Stimulated activated CD4-positive, alpha-beta T cell treated with anti-CD3 and anti-CD28 coated beads, Interleukin-1b, Interleukin-23, amount 100 ng/mL, for 1 hour (primary cell): ENCODE measurements around the gene PDSS2.
"Not testable (repeated sequence)": the region's sequence is repeated elsewhere in the genome, so short reads cannot be mapped to it uniquely, and the experiment has no call there.

ENCODE experiments used
- DNase-seq, 2 donors: peaks; one replicate each; pipeline ENCODE4 v3.0.0-alpha.2; 2020; ENCODE audit warnings: low read depth in 2 of 2

The PDSS2 gene

DNA sequence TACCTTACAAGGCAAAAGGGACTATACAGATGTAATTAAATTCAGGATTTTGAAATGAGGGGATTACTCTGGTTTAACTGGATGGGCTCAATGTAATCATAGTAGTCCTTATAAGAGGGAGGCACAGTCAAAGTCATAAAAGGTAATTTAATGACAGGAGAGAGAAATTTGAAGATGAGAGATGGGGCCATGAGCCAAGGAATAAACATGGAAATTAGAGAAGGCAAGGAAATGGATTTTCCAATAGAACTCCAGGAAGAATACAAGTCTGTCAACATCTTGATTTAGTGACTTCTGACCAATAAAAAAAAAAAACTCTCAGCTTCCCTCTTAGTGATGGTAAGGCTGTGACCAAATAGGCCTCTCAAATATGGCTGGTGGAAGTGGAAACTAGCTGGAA is 242.1 kb downstream of the PDSS2 start:
- no peak for DNase-seq

DNA sequence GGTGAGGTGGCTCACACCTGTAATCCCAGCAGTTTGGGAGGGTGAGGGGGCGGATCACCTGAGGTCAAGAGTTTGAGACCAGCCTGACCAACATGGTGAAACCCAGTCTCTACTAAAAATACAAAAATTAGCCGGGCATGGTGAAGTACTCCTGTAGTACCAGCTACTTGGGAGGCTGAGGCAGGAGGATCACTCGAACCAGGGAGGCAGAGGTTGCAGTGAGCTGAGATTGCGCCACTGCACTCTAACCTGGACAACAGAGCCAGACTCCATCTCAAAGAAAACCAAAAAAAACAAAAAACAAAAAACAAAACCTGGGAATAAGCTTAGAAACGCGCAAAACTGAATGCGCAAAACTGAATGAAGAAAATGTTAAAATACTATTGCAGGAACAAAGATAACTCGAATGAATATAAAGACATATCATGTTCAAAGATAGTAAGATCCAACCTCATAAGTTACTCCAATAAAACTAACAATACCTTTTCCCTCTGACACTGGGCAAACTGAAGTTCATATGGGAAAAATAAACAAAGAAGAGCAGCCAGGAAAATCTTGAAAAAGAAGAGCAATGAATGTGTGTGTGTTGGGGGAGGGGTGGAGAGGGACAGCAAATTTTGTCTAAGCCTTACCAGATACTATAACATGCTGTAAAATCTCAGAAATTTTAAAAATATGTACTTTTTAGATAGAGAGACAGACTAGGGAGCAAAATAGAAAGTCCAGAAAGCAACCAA is 243.0 kb downstream of the PDSS2 start:
- DNase-seq: no peak

DNA sequence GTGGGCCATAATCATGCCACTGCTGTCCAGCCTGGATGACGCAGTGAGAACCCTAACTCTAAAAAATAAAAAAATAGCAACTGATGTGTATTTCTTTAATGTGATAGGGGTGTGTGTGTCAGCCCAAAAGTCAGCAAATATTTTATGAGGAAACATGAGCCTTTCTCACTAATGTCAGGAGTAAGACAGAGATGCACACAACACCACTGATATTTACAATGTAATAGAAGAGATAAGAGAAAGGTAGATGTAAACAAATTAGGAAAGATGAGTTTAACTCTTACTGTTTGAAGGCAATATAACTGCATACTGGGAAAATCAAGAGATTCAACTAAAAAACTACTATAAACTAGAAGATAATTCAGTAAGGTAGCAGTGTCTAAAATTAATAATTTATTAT is 244.0 kb downstream of the PDSS2 start:
- no peak for DNase-seq

DNA sequence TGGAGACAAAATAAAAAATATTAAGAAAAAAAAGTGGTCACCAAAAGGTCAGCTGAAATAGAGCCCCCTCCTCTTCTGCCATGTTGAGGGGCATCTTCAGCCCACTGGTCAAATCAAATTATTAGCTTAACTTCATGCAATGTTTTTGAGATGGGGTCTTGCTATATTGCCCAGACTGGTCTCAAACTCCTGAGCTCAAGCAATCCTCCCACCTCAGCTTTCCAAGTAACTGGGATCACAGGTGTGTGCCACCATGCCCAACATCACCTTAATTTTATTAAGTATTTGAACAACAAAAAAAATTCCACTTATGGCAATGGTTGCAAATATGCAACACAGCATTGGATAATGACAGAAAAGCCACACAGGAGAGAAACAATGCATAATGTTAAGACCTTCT is 244.7 kb downstream of the PDSS2 start:
- no peak for DNase-seq

DNA sequence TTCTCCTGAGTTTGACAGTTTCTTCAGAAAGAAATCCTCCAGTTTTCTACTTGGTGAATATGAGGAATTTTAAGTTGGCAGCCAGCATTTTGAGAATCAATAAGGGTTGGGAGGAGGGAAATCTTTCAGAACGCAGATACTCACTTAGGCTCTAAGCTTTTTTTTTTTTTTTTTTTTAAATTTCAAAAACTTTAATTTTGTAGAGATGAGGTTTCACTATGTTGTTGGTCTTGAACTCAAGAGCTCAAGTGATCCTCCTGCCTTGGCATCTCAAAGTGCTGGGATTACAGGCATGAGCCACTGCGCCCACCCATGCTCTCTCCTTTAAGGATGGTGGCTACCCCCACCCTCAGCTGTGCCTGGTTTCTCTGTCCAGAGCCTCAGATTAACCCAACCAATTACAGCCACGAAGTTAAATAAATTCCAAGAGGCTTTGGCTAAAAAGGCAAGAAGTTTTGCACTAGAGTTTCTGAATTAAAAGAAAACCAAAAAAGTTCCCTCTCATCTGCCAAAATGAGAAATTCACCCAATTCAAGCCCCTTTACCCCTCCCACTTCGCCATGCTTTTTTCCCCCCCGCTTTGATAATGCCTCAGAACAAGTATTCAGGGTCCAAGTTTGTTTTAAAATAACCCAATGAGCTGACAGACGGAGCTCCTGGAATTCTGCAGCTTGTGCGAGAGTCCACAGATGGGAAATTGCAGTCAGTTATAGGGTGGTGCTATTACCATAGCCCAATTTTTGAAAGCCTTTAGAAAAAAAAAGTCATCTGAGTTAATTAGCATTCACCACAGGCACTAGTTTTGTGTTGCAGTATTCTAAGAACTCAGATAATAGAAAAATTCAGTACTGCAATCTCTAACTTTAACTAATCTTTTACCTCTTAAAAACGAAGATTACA is 249.7 kb downstream of the PDSS2 start:
- DNase-seq: no peak

DNA sequence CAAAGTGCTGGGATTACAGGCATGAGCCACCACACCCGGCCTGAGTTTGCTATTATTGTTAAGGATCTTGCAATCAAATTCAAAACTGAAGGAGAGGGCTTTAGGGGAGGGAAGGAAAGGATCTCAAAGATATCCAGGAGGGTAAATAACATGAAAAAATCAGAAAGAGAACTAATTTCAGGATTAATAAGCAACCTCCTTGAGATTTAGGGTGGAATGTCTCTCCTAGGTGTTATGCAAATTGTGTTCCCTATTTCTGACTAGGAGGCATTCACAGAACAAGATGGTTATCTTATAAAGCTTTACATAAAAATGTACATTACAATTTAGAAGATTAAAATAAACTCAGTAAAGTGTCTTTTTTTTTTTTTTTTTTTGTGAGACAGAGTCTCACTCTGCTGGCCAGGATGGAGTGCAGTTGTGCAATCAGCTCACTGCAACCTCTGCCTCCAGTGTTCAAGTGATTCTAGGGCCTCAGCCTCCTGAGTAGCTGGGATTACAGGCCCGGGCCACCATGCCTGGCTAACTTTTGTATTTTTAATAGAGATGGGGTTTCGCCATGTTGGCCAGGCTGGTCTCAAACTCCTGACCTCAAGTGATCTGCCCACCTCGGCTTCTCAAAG is 252.0 kb downstream of the PDSS2 start:
- no peak for DNase-seq

DNA sequence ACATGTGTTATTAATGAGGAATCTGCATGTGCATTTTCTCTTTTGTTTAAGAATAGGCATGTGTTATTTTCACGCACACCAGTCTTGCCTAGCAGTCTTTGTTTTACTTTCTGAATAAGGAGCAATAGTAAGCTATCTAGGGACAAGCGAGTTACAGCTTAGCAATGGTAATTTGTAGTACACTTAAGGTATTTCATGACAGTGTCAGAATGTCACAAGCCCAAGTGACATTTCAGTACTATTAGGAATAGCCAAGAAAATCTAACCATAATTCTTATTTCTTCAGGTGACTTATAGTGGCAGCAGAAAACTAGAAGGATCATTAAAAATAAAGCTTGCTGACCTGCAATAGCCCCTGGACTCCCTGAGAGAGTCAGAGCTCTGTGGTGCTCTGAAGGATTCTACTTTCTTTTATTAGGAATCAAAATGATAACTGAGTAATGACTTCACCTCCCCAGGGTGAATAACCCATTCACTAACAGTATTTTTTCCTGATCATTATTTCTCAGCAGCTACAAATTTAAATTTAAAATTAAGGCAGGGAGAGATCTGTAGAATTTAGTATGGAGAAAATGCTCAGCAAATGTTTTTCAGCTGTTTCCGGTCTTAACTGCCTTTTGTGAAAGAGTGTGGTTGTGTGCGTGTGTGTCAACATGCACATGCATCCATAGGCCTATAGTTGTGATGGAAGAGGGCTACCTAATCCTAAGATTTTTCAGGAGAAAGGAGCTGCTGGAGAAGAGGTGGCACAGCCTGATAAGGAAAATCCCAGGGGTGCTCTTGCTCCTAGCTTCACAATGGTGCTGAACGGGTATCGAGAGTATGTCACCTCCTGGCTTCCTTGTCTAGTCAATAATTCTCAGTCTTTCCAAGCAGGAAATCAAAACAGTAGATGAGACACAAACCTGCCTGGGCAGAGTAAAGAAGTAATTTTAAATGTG is 254.0 kb downstream of the PDSS2 start:
- DNase-seq: no peak

DNA sequence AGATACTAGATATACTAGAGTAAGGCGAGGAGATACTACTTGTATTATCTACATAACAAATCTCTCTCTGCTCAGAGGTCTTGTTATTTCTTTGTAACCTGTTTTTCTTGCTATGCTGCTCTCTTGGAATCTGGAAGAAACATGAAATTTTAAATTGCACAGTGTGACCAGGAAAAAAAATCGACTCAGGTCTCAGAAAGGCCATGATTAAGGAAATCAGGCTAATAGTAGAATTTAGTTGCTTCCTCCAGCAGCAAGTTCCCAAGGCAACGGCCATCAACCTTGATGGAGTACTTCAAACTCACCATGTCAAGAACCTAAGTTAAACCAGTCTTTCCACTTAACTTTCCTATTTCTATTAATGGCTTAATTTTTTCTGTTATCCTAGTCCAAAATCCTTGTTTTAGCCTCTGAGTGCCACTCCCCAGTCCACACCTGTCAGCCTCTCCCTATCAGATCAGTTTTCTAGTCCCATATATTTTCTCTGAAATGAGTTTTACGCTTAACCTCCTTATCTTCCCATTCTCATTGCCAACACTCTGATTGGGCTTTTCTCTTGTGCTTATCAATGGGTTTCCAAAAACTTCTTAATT is 256.4 kb downstream of the PDSS2 start:
- DNase-seq: no peak

DNA sequence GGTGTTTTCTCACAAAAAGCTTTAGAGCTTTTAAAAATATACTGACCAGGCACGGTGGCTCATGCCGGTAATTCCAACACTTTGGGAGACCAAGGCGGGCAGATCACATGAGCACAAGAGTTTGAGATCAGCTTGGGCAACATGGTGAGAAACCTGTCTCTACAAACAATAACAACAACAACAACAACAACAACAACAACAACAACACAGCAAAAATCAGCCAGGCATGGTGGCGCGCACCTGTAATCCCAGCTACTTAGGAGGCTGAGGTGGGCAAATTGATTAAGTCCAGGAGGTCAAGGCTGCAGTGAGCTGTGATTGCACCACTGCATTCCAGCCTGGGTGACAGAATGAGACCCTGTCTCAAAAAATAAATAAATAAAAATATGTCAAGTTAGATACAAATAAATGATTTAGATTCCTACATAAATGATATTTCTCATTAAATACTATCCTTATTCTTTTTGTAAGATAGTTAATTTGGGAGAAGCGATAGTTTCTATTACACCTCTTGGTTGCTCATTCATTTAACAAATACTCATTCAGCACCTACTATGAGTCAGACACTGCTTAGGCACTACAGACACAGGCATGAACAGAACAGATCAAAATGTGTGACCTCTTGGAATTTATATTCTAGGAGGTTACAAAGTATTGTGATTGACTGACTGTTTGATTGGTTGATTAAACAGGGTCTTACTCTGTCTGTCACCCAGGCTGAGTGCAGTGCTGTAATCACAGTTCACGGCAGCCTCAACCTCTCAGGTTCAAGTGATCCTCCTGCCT is 260.5 kb downstream of the PDSS2 start:
- DNase-seq: no peak

DNA sequence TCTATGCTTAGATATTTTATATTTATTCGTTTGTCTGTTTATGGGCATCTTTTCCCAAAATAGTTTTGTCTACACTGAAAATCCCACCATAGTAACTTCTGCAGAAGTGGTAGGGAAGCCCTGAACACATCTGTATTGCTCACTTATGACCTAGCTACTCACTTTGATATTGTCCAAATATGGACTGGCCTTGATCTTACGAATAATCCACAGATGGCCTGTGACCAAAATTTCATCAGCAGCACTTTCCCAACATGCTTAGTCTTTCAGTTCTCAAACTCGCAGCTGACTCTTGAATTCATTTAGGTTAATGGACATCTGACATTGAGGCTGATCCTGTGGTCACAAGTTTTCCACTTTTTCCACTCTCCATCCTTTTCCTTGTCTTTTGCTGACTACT is 263.2 kb downstream of the PDSS2 start:
- DNase-seq: no peak

DNA sequence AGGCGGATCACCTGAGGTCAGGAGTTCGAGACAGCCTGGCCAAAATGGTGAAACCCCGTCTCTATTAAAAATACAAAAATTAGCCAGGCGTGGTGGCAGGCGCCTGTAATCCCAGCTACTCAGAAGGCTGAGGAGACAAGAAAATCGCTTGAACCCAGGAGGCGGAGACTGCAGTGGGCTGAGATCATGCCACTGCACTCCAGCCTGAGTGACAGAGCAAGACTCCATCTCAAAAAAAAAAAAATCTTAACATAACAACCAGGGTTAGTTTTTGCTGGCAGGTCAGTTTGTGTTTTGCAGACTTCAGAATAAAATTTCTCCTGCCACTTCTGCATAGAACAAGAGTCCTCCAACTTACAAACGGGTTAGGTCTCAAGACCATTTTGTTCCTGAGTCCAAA is 264.6 kb downstream of the PDSS2 start:
- not testable (repeated sequence) for DNase-seq

DNA sequence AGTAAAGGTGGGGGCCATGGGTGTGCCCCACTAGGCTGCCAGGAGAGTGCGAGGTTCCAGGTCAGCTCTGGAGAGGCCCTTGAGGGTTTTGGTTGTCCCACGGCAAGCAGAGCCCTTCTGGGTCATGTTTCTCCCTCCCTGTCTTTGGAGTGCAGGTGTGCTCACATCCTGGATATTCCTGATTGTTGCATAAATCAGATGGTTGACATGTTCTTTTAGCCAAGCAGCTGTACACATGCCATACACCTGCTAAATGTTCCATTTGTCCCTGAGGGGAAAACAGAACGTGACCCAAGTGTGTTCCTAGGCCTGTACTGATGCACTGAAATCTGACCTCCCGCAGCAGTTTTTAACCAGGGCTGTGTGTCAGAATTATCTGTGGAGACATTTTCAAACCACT is 266.5 kb downstream of the PDSS2 start:
- no peak for DNase-seq

DNA sequence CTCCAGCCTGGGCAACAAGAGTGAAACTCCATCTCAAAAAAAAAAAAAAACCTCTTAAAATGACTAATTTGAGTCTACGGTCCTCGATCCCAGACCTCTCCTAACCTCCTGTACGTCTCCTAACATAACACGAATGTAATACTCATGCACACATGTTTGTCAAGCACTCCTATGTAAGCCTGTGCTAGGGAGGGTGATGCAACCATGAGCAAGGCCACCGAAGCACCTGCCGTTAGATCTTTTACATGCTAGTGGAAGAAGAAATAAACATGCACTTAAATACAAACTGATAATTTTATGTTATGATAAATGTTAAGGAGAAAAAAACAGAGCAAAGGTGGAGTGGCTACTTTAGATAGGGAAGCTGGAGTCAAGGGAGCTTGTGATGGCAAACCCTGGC is 271.7 kb downstream of the PDSS2 start:
- DNase-seq: no peak

DNA sequence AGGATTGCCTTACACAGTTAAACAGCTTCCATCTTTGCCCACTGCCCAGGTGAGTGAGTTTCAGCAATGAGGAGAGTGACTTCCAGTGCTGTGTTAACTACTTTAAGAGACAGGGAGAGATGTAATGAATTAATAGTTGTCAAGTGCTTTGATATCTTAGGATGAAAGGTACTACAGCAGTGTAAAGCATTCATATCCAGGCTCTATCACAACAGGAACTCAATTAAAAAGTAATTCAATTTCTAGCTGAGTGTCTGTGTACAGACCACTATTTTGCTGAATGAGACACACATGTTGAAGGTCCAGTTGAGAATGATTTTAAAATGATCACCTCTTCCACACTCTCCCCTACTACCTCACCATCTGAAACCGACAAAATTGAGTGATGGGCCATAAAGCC is 273.3 kb downstream of the PDSS2 start:
- DNase-seq: no peak

DNA sequence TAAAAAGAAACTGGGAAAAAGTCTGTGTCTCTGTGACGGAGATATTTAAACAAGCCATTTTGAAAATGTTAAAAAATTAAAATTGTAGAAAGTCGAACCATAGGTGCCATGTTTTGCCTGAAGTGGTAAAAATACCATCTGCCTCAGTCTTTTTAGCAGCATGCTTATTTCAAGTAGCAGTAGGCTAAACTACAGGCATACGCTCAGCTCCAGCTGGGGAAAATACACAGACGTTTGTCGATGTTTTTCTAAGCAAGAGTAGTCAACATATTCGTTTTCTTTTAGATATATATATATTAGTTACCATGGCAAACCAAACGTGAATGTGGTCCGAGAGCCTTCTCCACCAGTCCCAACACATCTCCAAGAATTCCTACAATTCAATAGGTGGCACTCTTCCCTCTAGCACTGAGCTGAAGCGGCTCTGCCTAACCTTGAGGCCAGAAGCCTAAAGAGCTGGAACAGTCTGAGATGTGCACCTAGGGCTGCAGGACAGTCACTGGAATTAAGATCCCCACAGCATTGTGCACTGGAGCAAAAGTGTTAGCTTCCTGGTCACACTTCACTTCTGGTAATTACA is 273.9 kb downstream of the PDSS2 start:
- DNase-seq: no peak

DNA sequence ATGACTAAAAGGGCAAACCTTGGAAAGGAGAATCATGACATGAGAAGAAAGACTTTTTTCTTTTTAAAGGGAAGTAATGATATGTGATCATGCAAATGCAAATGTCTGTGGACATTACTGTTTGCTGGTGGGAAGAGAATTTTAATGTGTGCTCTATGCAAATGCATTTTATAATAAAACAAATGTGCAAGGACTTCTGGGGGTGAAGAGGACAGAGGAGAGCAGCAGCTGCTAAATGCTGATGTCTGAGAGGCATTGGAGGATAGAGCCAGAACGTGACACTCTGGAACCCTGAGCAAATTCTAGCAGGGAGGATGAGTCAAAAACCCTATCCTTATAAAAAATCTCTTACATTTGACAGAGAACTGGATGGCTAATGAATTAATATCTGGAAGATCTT is 274.9 kb downstream of the PDSS2 start:
- DNase-seq: no peak

DNA sequence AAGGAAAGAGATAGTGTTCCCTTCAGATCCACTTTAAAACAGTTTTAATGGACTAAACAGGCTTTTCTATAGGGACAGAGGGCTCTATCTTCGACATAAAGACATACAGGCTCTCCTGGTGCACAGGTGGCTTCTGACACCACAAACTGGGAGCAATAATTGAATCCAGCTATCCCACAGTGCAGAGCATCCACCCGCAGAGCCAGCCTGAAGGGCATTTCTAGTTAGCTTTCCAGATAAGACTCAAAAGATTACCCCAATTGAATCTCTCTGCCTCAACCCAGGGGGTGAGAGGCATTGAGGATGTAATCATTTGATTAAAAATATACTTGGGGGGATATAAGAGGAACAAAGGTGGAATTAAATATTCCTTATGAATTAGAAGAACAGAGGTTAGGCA is 279.3 kb downstream of the PDSS2 start:
- no peak for DNase-seq

DNA sequence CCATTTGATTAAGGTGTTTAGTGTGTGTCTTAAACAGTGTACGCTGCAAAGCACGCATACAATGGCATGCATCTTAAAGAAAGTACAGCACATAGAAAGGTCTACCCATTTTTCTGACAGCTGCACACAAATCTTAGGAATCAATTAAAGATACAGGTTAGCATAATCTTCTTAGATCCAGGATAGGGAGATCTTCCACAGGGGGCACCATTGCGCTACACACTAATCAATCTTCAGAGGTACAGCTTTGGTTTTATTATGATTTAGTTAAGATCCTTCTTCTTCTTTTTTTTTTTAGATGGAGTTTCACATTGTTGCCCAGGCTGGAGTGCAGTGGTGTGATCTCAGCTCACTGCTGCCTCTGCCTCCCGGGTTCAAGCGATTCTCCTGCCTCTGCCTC is 280.4 kb downstream of the PDSS2 start:
- no peak for DNase-seq

DNA sequence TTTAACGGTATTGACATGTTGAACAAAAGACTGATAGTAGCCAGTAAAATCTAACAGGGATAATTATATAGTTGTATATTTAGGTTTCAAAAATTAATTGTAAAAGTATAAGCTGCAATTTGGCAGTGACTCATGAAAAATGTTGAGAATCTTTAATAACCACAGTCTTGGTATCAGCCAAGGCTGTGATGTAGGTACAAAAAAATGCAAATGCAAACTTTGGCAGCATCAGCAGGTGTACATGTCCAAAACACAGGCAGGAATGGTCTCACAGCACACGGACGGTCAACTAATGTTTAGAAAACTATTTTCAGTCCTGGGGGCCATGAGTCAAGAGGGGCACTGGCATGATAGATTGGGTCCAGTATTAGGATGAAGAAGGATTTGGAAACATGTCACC is 285.6 kb downstream of the PDSS2 start:
- no peak for DNase-seq

DNA sequence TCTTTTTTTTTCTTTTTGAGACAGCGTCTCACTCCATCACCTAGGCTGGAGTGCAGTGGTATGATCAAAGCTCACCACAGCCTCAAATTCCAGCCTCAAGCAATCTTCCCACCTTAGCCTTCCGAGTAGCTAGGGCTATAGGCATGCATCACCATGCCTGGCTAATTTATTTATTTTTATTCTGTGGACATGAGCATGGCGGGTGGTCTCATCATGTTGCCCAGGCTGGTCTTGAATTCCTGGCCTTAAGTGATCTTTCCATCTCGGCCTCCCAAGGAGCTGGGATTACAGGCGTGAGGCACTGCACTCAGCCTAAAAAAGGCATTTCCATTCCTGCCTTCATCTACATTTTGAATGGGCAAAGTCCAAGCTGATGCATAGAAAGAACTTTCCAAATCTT is 287.9 kb downstream of the PDSS2 start:
- DNase-seq: no peak
